ENCODE data around the gene SCAF11. TPM values are rescaled to one million over a fixed set of nuclear protein-coding genes. Genes with fewer than 3 reads are reported as not detected.

SCAF11 gene
- total RNA-seq, 2 experiments from 2014 or later, result 131 to 137 TPM

GRCh38 chr12:45887544-45887943 lies 102.8 kb downstream of the SCAF11 start:
- Mint-ChIP-seq H3K9me3 (ENCODE audit: low read depth) (peaks cover 9% of the 10 kb centered on the region), H3K4me1 (peaks cover 14% of the 10 kb centered on the region), H3K27ac (no peak overlapping the region), H3K36me3 (peaks cover 51% of the 10 kb centered on the region), H3K4me3 (no peak overlapping the region), H3K27me3 (no peaks in the 10 kb centered on the region)
- DNase-seq, result no peak
- ATAC-seq, result no peak
- CTCF ChIA-PET, result interaction anchor here (1.1 kb wide), 1 partner anchor 344 kb away, joined by 3 read pairs; no protein-coding TSS in a partner anchor

- no peak overlapping the region for H3K4me3 Mint-ChIP-seq
- H3K9me3 Mint-ChIP-seq (ENCODE audit: low read depth), result peaks cover 9% of the 10 kb centered on the region
- CTCF ChIA-PET, result no interaction called here
- H3K36me3 Mint-ChIP-seq, result peaks cover 53% of the 10 kb centered on the region
- H3K4me1 Mint-ChIP-seq, result peaks cover 7% of the 10 kb centered on the region
- no peak overlapping the region for H3K27ac Mint-ChIP-seq
- ATAC-seq (no peak), DNase-seq (no peak)
- H3K27me3 Mint-ChIP-seq, result no peaks in the 10 kb centered on the region
These were observed 103.7 kb downstream of the SCAF11 start for GRCh38 chr12:45886685-45887084.

- Mint-ChIP-seq H3K27me3 (no peaks in the 10 kb centered on the region), H3K27ac (no peak overlapping the region), H3K36me3 (peaks cover 63% of the 10 kb centered on the region), H3K9me3 (ENCODE audit: low read depth) (peaks cover 9% of the 10 kb centered on the region), H3K4me3 (no peak overlapping the region), H3K4me1 (peaks cover 28% of the 10 kb centered on the region)
- ATAC-seq (no peak), DNase-seq (no peak)
- CTCF ChIA-PET, result interaction anchor here (0.8 to 1.1 kb wide), 2 partner anchors 42 to 155 kb away, joined by 3 to 4 read pairs; no protein-coding TSS in a partner anchor
These were observed 107.2 kb downstream of the SCAF11 start for GRCh38 chr12:45883187-45883586.

DNA sequence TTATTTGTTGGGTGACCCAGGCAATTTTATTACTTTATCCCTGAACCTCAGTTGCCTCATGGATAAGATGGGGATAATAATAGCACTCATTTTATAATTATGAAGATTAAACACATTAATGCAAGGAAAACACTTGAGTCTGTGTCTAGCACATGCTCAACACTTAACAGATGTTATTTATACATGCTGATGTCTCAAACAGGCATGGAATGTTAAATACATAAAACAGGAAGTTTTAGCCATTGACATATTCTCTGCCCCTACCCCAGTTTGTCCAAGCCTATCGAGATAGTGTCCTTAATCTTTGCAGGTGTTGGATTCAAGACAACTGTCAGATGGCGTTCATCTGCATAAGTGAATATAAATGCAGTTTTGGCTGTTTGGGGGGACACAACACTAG lies 109.8 kb downstream of the SCAF11 start:
- CTCF ChIA-PET, result interaction anchor here (0.7 to 1.0 kb wide), 2 partner anchors 12 to 151 kb away, joined by 3 read pairs; partner anchors contain the start of gene ARID2
- no peak for DNase-seq
- H3K4me1 Mint-ChIP-seq, result peaks cover 39% of the 10 kb centered on the region
- H3K36me3 Mint-ChIP-seq, result peaks cover 67% of the 10 kb centered on the region
- peaks cover 5% of the 10 kb centered on the region for H3K9me3 Mint-ChIP-seq (ENCODE audit: low read depth)
- no peaks in the 10 kb centered on the region for H3K27me3 Mint-ChIP-seq
- no peak overlapping the region for H3K27ac Mint-ChIP-seq
- no peak for ATAC-seq
- H3K4me3 Mint-ChIP-seq, result no peak overlapping the region

DNA sequence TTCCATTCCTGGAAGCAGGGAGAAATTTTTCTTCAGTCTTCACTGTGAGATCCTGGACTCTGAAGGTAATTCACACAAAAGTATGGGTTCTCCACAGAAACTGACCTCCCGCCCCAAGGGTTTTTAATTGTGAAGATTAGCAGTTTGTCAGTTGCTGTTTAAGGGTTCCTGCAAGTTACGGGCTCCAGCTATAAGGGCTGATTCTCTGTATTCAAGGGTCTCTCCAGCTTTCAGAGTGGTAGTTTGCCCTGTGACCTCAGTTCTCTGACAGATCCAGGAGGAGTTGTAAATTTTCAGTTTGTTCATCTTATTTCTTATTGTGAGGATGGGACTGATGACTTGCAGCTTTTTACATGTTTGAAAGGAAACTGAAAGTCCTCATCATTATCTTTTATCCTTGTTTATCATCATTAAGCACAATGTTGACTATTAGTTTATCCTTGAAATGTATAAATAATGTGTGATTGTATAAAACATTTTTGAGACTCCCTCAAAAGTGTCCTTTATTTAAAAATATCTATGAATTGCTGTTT lies 110.9 kb downstream of the SCAF11 start:
- peaks cover 3% of the 10 kb centered on the region for H3K9me3 Mint-ChIP-seq (ENCODE audit: low read depth)
- H3K36me3 Mint-ChIP-seq, result peaks cover 68% of the 10 kb centered on the region
- DNase-seq (no peak), ATAC-seq (no peak)
- H3K27ac Mint-ChIP-seq, result peak overlapping the region; percentile 78
- no peaks in the 10 kb centered on the region for H3K27me3 Mint-ChIP-seq
- H3K4me3 Mint-ChIP-seq, result peak overlapping the region; percentile 25
- CTCF ChIA-PET, result no interaction called here
- peaks cover 39% of the 10 kb centered on the region for H3K4me1 Mint-ChIP-seq

GRCh38 chr12:45878630-45879255 lies 111.6 kb downstream of the SCAF11 start:
- H3K4me1 Mint-ChIP-seq, result peaks cover 39% of the 10 kb centered on the region
- peaks cover 71% of the 10 kb centered on the region for H3K36me3 Mint-ChIP-seq
- ATAC-seq (peak; percentile 71), DNase-seq (peak; percentile 62)
- CTCF ChIA-PET, result no interaction called here
- no peaks in the 10 kb centered on the region for H3K27me3 Mint-ChIP-seq
- peak overlapping the region; percentile 25 for H3K4me3 Mint-ChIP-seq
- H3K9me3 Mint-ChIP-seq (ENCODE audit: low read depth), result peaks cover 3% of the 10 kb centered on the region
- peak overlapping the region; percentile 78 for H3K27ac Mint-ChIP-seq

- H3K9me3 Mint-ChIP-seq (ENCODE audit: low read depth), result no peaks in the 10 kb centered on the region
- DNase-seq, result no peak
- no peak for ATAC-seq
- H3K4me1 Mint-ChIP-seq, result peaks cover 39% of the 10 kb centered on the region
- H3K36me3 Mint-ChIP-seq, result peaks cover 70% of the 10 kb centered on the region
- CTCF ChIA-PET, result no interaction called here
- H3K27me3 Mint-ChIP-seq, result no peaks in the 10 kb centered on the region
- no peak overlapping the region for H3K27ac Mint-ChIP-seq
- H3K4me3 Mint-ChIP-seq, result no peak overlapping the region
These were observed 113.3 kb downstream of the SCAF11 start for GRCh38 chr12:45877069-45877468.

GRCh38 chr12:45872446-45872845 lies 117.9 kb downstream of the SCAF11 start:
- H3K27ac Mint-ChIP-seq, result no peak overlapping the region
- H3K9me3 Mint-ChIP-seq (ENCODE audit: low read depth), result no peaks in the 10 kb centered on the region
- CTCF ChIA-PET, result no interaction called here
- no peak for DNase-seq
- H3K4me1 Mint-ChIP-seq, result peaks cover 13% of the 10 kb centered on the region
- no peak overlapping the region for H3K4me3 Mint-ChIP-seq
- H3K36me3 Mint-ChIP-seq, result peaks cover 58% of the 10 kb centered on the region
- ATAC-seq, result no peak
- no peaks in the 10 kb centered on the region for H3K27me3 Mint-ChIP-seq
